Liver (tissue), 9 donors: ENCODE measurements around the gene PLCL1. TPM values are rescaled to one million over a fixed set of nuclear protein-coding genes. Genes with fewer than 3 reads are reported as not detected.

ENCODE experiments used
- DNase-seq: peaks from one replicate; pipeline ENCODE4 v3.0.0-alpha.2; 2017; ENCODE audit warnings: low spot score
- H3K27ac ChIP-seq, 2 donors: one replicate each; pipeline ENCODE4 v1.7.0; 2013; ENCODE audit warnings: inconsistent platforms in 2 of 2, low read length in 2 of 2, control low read depth in 1 of 2, low read depth in 1 of 2, mild to moderate bottlenecking in 1 of 2
- H3K27me3 ChIP-seq, 4 donors: one replicate each; pipeline versions ENCODE4 v1.6.1 to v1.7.0; 2013; ENCODE audit warnings: low read length in 3 of 4, inconsistent platforms in 1 of 4, mild to moderate bottlenecking in 1 of 4, moderate library complexity in 1 of 4; ENCODE audit not compliant: control insufficient read depth in 4 of 4, insufficient read depth in 4 of 4
- H3K36me3 ChIP-seq, 4 donors: one replicate each; pipeline versions ENCODE4 v1.6.1 to v1.7.0; 2013; ENCODE audit warnings: low read length in 3 of 4, mild to moderate bottlenecking in 3 of 4, low read depth in 1 of 4, moderate library complexity in 1 of 4; ENCODE audit not compliant: control insufficient read depth in 4 of 4, insufficient read depth in 3 of 4
- H3K4me1 ChIP-seq, 4 donors: one replicate each; pipeline versions ENCODE4 v1.6.1 to v1.7.0; 2013; ENCODE audit warnings: low read length in 3 of 4, mild to moderate bottlenecking in 3 of 4, moderate library complexity in 1 of 4; ENCODE audit not compliant: control insufficient read depth in 4 of 4, insufficient read depth in 4 of 4
- H3K4me3 ChIP-seq, 3 donors: one replicate each; pipeline versions ENCODE4 v1.6.1 to v1.7.0; 2013; ENCODE audit warnings: low read length in 3 of 3, control low read depth in 1 of 3, low read depth in 1 of 3, mild to moderate bottlenecking in 1 of 3
- H3K9ac ChIP-seq, 2 donors: one replicate each; pipeline ENCODE4 v1.7.0; 2013; ENCODE audit warnings: low read length in 2 of 2, mild to moderate bottlenecking in 2 of 2, moderate library complexity in 2 of 2, control low read depth in 1 of 2, low read depth in 1 of 2
- H3K9me3 ChIP-seq, 4 donors: one replicate each; pipeline versions ENCODE4 v1.6.1 to v1.7.0; 2013; ENCODE audit warnings: low read length in 3 of 4; ENCODE audit not compliant: control insufficient read depth in 4 of 4
- FOXA1 ChIP-seq: IDR thresholded peaks from 2 replicates; pipeline ENCODE4 v1.6.1; 2016; ENCODE audit warnings: antibody characterized with exemption
- HNF4A ChIP-seq, 2 donors: conservative IDR thresholded peaks; 2 replicates each; pipeline ENCODE4 v1.6.1; 2016; ENCODE audit warnings: antibody characterized with exemption in 2 of 2, mild to moderate bottlenecking in 2 of 2
- HNF4G ChIP-seq: IDR thresholded peaks from 2 replicates; pipeline ENCODE4 v1.6.1; 2016; ENCODE audit warnings: antibody characterized with exemption
- NR2F2 ChIP-seq: IDR thresholded peaks from 2 replicates; pipeline ENCODE4 v1.6.1; 2016; ENCODE audit warnings: antibody characterized with exemption
- RAD21 ChIP-seq, 2 donors: IDR thresholded peaks; 2 replicates each; pipeline ENCODE4 v1.6.1; 2016; ENCODE audit warnings: antibody characterized with exemption in 2 of 2, mild to moderate bottlenecking in 2 of 2
- RXRA ChIP-seq, 2 donors: IDR thresholded peaks; 2 replicates each; pipeline ENCODE4 v1.6.1; 2017 to 2018; ENCODE audit warnings: antibody characterized with exemption in 2 of 2, mild to moderate bottlenecking in 1 of 2
- SP1 ChIP-seq: IDR thresholded peaks from 2 replicates; pipeline ENCODE4 v1.6.1; 2018; ENCODE audit warnings: antibody characterized with exemption, mild to moderate bottlenecking
- TAF1 ChIP-seq: conservative IDR thresholded peaks from 2 replicates; pipeline ENCODE4 v1.6.1; 2016; ENCODE audit warnings: antibody characterized with exemption, mild to moderate bottlenecking
- YY1 ChIP-seq: IDR thresholded peaks from 2 replicates; pipeline ENCODE4 v1.6.1; 2016; ENCODE audit warnings: antibody characterized with exemption, mild to moderate bottlenecking
- WGBS: extraction: QIAGEN DNeasy Blood & Tissue Kit; methylation state at CpG from one replicate; pipeline ENCODE4 v1.1.7; 2013; 5-methylcytosine and 5-hydroxymethylcytosine counted together
- polyA plus RNA-seq, 2 donors: library from polyadenylated mRNA; stranded (reverse) in 1 of 2; unstranded in 1 of 2; fragments of 200-250 nt in 1 of 2; fragments of >200 nt in 1 of 2; fragmentation: Nextera tagmentation in 1 of 2; extraction: Ambion mirVana in 1 of 2; gene quantifications; one replicate each; pipeline versions ENCODE4 v1.2.1 to v1.2.3, GENCODE V29; 2013 to 2015
- total RNA-seq, 2 donors: library from RNA; depleted of rRNA; stranded (reverse); fragments of >200 nt; gene quantifications; one replicate each; pipeline ENCODE4 v1.2.3, GENCODE V29; 2014
- TF ChIP-seq, protein P1 (sequence below): IDR thresholded peaks from 2 replicates; pipeline ENCODE4 v1.6.1; 2016; ENCODE audit warnings: antibody characterized with exemption, mild to moderate bottlenecking
- TF ChIP-seq, protein P2 (sequence below): IDR thresholded peaks from 2 replicates; pipeline ENCODE4 v1.6.1; 2016; ENCODE audit warnings: antibody characterized with exemption
- TF ChIP-seq, protein P3 (sequence below): fragments of 150-350 bp; IDR thresholded peaks from 2 replicates; pipeline ENCODE4 v1.5.1; 2017; ENCODE audit warnings: improper control_type of control experiment, low read depth, low read length; ENCODE audit not compliant: missing input control
- TF ChIP-seq, protein P4 (sequence below): IDR thresholded peaks from 2 replicates; pipeline ENCODE4 v1.6.1; 2016; ENCODE audit warnings: antibody characterized with exemption
- donor health status: healthy.
- donor health status: healthy.
- donor health status: healthy.
- donor health status: healthy.
- donor health status: healthy.

The PLCL1 gene
- total and polyA plus RNA-seq, 4 donors: 0.08 to 0.59 (median 0.31) TPM

DNA sequence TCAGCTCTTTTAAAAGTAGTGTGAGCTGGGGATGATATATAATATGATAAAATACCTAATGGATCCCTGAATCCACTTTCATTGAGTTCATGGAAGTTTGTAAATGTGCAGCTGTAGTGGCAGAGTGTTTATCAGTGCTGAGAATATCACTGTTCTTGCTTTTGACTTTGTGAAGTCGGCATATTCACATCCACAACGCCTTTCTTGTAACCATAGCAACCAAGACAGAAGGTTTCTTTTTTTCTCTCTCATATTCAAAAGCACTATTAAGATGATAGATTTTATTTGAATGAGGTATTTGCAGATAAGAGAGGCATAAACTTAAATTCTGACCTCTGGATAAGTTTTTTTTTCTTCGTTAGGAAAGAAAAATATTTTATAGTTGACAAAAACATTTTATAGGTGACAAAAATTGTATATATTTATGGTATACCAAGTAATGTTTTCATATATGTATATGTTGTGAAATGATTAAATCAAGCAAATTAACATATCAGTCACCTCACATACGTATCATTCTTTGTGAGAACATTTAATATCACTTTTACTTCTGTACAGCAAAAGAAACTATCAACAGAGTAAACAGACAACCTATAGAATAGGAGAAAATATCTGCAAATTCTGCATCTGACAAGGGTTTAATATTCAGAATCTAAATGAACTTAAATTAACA lies 130.0 kb downstream of the PLCL1 start:
- no peak for DNase-seq
- Histone ChIP-seq H3K4me3 (no peak overlapping the region), H3K9me3 (no peaks in the 10 kb centered on the region), H3K36me3 (no peaks in the 10 kb centered on the region), H3K4me1 (no peaks in the 10 kb centered on the region), H3K9ac (no peak overlapping the region), H3K27ac (no peak overlapping the region), H3K27me3 (no peaks in the 10 kb centered on the region)
- WGBS: 68% methylated on average over 4 of the region's 4 CpGs
- no peak for TF ChIP-seq HNF4A (conservative IDR thresholded peaks at IDR 0.05)
- no peak for TF ChIP-seq NR2F2
- TF ChIP-seq RAD21 (IDR thresholded peaks at IDR 0.05): no peak
- no peak for TF ChIP-seq HNF4G
- no peak for TF ChIP-seq RXRA (IDR thresholded peaks at IDR 0.05)
- TF ChIP-seq YY1: no peak
- TF ChIP-seq, protein P1, sequence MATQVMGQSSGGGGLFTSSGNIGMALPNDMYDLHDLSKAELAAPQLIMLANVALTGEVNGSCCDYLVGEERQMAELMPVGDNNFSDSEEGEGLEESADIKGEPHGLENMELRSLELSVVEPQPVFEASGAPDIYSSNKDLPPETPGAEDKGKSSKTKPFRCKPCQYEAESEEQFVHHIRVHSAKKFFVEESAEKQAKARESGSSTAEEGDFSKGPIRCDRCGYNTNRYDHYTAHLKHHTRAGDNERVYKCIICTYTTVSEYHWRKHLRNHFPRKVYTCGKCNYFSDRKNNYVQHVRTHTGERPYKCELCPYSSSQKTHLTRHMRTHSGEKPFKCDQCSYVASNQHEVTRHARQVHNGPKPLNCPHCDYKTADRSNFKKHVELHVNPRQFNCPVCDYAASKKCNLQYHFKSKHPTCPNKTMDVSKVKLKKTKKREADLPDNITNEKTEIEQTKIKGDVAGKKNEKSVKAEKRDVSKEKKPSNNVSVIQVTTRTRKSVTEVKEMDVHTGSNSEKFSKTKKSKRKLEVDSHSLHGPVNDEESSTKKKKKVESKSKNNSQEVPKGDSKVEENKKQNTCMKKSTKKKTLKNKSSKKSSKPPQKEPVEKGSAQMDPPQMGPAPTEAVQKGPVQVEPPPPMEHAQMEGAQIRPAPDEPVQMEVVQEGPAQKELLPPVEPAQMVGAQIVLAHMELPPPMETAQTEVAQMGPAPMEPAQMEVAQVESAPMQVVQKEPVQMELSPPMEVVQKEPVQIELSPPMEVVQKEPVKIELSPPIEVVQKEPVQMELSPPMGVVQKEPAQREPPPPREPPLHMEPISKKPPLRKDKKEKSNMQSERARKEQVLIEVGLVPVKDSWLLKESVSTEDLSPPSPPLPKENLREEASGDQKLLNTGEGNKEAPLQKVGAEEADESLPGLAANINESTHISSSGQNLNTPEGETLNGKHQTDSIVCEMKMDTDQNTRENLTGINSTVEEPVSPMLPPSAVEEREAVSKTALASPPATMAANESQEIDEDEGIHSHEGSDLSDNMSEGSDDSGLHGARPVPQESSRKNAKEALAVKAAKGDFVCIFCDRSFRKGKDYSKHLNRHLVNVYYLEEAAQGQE: no peak
- TF ChIP-seq SP1: no peak
- TF ChIP-seq FOXA1: no peak
- TF ChIP-seq, protein P2, sequence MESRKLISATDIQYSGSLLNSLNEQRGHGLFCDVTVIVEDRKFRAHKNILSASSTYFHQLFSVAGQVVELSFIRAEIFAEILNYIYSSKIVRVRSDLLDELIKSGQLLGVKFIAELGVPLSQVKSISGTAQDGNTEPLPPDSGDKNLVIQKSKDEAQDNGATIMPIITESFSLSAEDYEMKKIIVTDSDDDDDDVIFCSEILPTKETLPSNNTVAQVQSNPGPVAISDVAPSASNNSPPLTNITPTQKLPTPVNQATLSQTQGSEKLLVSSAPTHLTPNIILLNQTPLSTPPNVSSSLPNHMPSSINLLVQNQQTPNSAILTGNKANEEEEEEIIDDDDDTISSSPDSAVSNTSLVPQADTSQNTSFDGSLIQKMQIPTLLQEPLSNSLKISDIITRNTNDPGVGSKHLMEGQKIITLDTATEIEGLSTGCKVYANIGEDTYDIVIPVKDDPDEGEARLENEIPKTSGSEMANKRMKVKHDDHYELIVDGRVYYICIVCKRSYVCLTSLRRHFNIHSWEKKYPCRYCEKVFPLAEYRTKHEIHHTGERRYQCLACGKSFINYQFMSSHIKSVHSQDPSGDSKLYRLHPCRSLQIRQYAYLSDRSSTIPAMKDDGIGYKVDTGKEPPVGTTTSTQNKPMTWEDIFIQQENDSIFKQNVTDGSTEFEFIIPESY: no peak

DNA sequence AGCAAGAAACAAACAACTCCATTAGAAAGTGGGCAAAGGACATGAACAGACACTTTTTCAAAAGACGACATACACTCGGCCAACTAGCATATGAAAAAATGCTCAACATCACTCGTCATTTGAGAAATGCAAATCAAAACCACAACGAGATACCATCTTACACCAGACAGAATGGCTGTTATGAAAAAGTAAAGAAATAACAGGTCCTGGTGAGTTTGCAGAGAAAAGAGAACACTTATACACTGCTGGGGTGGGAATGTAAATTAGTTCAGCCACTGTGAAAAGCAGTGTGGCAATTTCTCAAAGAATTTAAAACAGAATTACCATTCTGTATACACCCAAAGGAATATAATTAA lies 130.5 kb downstream of the PLCL1 start:
- H3K27ac ChIP-seq: no peak overlapping the region
- no peak for TF ChIP-seq RXRA (IDR thresholded peaks at IDR 0.05)
- no peaks in the 10 kb centered on the region for H3K27me3 ChIP-seq
- 80% methylated on average over 4 of the region's 4 CpGs for WGBS
- no peaks in the 10 kb centered on the region for H3K9me3 ChIP-seq
- no peaks in the 10 kb centered on the region for H3K4me1 ChIP-seq
- H3K4me3 ChIP-seq: no peak overlapping the region
- no peak for DNase-seq
- no peak overlapping the region for H3K9ac ChIP-seq
- no peaks in the 10 kb centered on the region for H3K36me3 ChIP-seq

DNA sequence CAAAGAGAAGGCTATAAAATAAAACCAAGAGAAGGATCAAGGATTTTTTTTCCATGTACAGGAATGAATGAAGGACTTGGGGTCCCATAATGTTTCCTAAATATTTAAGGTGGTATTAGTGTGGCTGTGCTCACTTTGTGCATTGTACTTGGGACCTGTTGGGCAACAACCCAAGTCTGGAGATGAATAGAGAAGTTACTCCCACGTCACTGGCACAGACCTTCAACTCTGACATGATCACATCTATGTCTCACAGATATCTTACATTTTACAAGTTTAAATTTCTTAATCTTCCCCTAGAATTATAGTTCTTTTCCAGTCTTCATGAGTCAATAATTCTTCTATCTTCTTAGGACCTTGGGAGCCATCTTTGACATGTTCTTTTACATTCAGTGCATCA lies 133.4 kb downstream of the PLCL1 start:
- H3K9ac ChIP-seq: no peak overlapping the region
- H3K9me3 ChIP-seq: no peaks in the 10 kb centered on the region
- H3K4me1 ChIP-seq: no peaks in the 10 kb centered on the region
- H3K27me3 ChIP-seq: no peaks in the 10 kb centered on the region
- DNase-seq: no peak
- 73% methylated on average over 1 of the region's 1 CpG for WGBS
- no peaks in the 10 kb centered on the region for H3K36me3 ChIP-seq
- H3K27ac ChIP-seq: no peak overlapping the region
- no peak overlapping the region for H3K4me3 ChIP-seq
- no peak for TF ChIP-seq RXRA (IDR thresholded peaks at IDR 0.05)
- TF ChIP-seq, protein P2: no peak
- no peak for TF ChIP-seq NR2F2
- TF ChIP-seq, protein P1: no peak
- TF ChIP-seq RAD21 (IDR thresholded peaks at IDR 0.05): no peak
- TF ChIP-seq, protein P3, sequence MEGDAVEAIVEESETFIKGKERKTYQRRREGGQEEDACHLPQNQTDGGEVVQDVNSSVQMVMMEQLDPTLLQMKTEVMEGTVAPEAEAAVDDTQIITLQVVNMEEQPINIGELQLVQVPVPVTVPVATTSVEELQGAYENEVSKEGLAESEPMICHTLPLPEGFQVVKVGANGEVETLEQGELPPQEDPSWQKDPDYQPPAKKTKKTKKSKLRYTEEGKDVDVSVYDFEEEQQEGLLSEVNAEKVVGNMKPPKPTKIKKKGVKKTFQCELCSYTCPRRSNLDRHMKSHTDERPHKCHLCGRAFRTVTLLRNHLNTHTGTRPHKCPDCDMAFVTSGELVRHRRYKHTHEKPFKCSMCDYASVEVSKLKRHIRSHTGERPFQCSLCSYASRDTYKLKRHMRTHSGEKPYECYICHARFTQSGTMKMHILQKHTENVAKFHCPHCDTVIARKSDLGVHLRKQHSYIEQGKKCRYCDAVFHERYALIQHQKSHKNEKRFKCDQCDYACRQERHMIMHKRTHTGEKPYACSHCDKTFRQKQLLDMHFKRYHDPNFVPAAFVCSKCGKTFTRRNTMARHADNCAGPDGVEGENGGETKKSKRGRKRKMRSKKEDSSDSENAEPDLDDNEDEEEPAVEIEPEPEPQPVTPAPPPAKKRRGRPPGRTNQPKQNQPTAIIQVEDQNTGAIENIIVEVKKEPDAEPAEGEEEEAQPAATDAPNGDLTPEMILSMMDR: no peak
- no peak for TF ChIP-seq YY1
- TF ChIP-seq HNF4A (conservative IDR thresholded peaks at IDR 0.05): no peak
- no peak for TF ChIP-seq TAF1
- TF ChIP-seq, protein P4, sequence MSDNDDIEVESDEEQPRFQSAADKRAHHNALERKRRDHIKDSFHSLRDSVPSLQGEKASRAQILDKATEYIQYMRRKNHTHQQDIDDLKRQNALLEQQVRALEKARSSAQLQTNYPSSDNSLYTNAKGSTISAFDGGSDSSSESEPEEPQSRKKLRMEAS: no peak
